OCI-LY1 (cell line): ENCODE results near the gene IRF4.

Experiments used
- H2AFZ ChIP-seq: fragments of 200-600 bp; sonication (generic), shearing (Covaris generic); 2 replicates; pipeline ENCODE4 v1.6.0; 2014; ENCODE audit warnings: antibody characterized with exemption, mild to moderate bottlenecking, low read length
- H3F3A ChIP-seq: fragments of 200-600 bp; sonication (generic), shearing (Covaris generic); 2 replicates; pipeline ENCODE4 v1.6.0; 2014; ENCODE audit warnings: mild to moderate bottlenecking, antibody characterized with exemption, low read length, moderate library complexity; ENCODE audit not compliant: insufficient read depth
- H3K27ac ChIP-seq: fragments of 200-600 bp; sonication (generic); 2 replicates; pipeline ENCODE4 v1.5.1; 2014; ENCODE audit warnings: low read length, mixed run types, mild to moderate bottlenecking, low read depth; ENCODE audit not compliant: poor library complexity, severe bottlenecking
- H3K27me3 ChIP-seq: fragments of 200-600 bp; sonication (generic); 2 replicates; pipeline ENCODE4 v1.6.0; 2014; ENCODE audit warnings: antibody characterized with exemption, mild to moderate bottlenecking, low read length, moderate library complexity; ENCODE audit not compliant: insufficient read depth
- H3K36me3 ChIP-seq: fragments of 200-600 bp; sonication (generic); 2 replicates; pipeline ENCODE4 v1.6.1; 2014; ENCODE audit warnings: mild to moderate bottlenecking, antibody characterized with exemption, low read length, moderate library complexity, mixed read lengths; ENCODE audit not compliant: insufficient read depth
- H3K4me1 ChIP-seq: fragments of 200-600 bp; sonication (generic); 2 replicates; pipeline ENCODE4 v1.5.1; 2014; ENCODE audit warnings: mild to moderate bottlenecking, low read length, moderate library complexity; ENCODE audit not compliant: insufficient read depth, severe bottlenecking
- H3K4me2 ChIP-seq: fragments of 200-600 bp; sonication (generic), shearing (Covaris generic); 2 replicates; pipeline ENCODE4 v1.6.1; 2014; ENCODE audit warnings: low read length
- H3K4me3 ChIP-seq: fragments of 200-600 bp; sonication (generic); 2 replicates; pipeline ENCODE4 v1.5.1; 2014; ENCODE audit warnings: low read length, low read depth, mild to moderate bottlenecking, mixed read lengths; ENCODE audit not compliant: poor library complexity, severe bottlenecking
- H3K79me2 ChIP-seq: fragments of 200-600 bp; shearing (Covaris generic); 2 replicates; pipeline ENCODE4 v1.6.1; 2016; ENCODE audit warnings: mixed run types, low read length, mixed read lengths; ENCODE audit not compliant: insufficient read depth
- H3K9ac ChIP-seq: fragments of 200-600 bp; sonication (generic), shearing (Covaris generic); 2 replicates; pipeline ENCODE4 v1.6.1; 2014; ENCODE audit warnings: mild to moderate bottlenecking, low read length, mixed read lengths
- H3K9me2 ChIP-seq: fragments of 200-600 bp; sonication (generic), shearing (Covaris generic); 2 replicates; pipeline ENCODE4 v1.6.1; 2014; ENCODE audit warnings: low read depth, mild to moderate bottlenecking, low read length, mixed read lengths
- H3K9me3 ChIP-seq: fragments of 200-600 bp; shearing (Covaris generic); 2 replicates; pipeline ENCODE4 v1.6.1; 2014; ENCODE audit warnings: low read length, mixed read lengths
- H4K20me1 ChIP-seq: fragments of 200-600 bp; sonication (generic), shearing (Covaris generic); 2 replicates; pipeline ENCODE4 v1.6.0; 2016; ENCODE audit warnings: mild to moderate bottlenecking, low read length; ENCODE audit not compliant: insufficient read depth
- CTCF ChIP-seq: fragments of 200-600 bp; sonication (generic), shearing (Covaris generic); IDR thresholded peaks from 2 replicates; pipeline ENCODE4 v1.5.1; 2017; ENCODE audit warnings: mild to moderate bottlenecking, antibody characterized with exemption, low read length, moderate library complexity, mixed read lengths
- EZH2 ChIP-seq: fragments of 200-600 bp; sonication (generic), shearing (Covaris generic); IDR thresholded peaks from 2 replicates; pipeline ENCODE4 v1.8.0; 2017; ENCODE audit warnings: borderline replicate concordance, mixed run types, mild to moderate bottlenecking, antibody characterized with exemption, low read length, moderate library complexity, mixed read lengths

The IRF4 gene

GRCh38 chr6:383856-384255 lies 7.7 kb upstream of the IRF4 start:
- H3K9ac ChIP-seq, result no peak overlapping the region
- no peaks in the 10 kb centered on the region for H4K20me1 ChIP-seq
- peaks cover 16% of the 10 kb centered on the region; the same call in 1 of the 2 replicates for H3K27me3 ChIP-seq
- no peaks in the 10 kb centered on the region for H3K9me2 ChIP-seq
- no peak overlapping the region for H3K4me3 ChIP-seq
- no peaks in the 10 kb centered on the region for H3K79me2 ChIP-seq
- peaks cover 10% of the 10 kb centered on the region for H3K4me1 ChIP-seq
- H3K27ac ChIP-seq, result no peak overlapping the region
- H3K9me3 ChIP-seq, result no peaks in the 10 kb centered on the region
- TF ChIP-seq CTCF (no peak), EZH2 (no peak)
- no peak overlapping the region for H3K4me2 ChIP-seq
- H3F3A ChIP-seq, result no peaks in the 10 kb centered on the region
- no peaks in the 10 kb centered on the region for H3K36me3 ChIP-seq
- no peak overlapping the region for H2AFZ ChIP-seq

- H3K4me1 ChIP-seq, result peaks cover 7% of the 10 kb centered on the region
- peaks cover 10% of the 10 kb centered on the region; the same call in 1 of the 2 replicates for H3K27me3 ChIP-seq
- no peak overlapping the region for H3K9ac ChIP-seq
- H2AFZ ChIP-seq, result no peak overlapping the region
- no peak overlapping the region for H3K27ac ChIP-seq
- H3K9me3 ChIP-seq, result no peaks in the 10 kb centered on the region
- TF ChIP-seq EZH2, result no peak
- TF ChIP-seq CTCF, result no peak
- no peaks in the 10 kb centered on the region for H4K20me1 ChIP-seq
- no peaks in the 10 kb centered on the region for H3K79me2 ChIP-seq
- H3K36me3 ChIP-seq, result no peaks in the 10 kb centered on the region
- H3K4me3 ChIP-seq, result no peak overlapping the region
- no peaks in the 10 kb centered on the region for H3F3A ChIP-seq
- H3K9me2 ChIP-seq, result no peaks in the 10 kb centered on the region
- H3K4me2 ChIP-seq, result no peak overlapping the region
Measured at GRCh38 chr6:384898-385297, 6.7 kb upstream of the IRF4 start.

GRCh38 chr6:385614-386013 lies 5.9 kb upstream of the IRF4 start:
- H3K4me2 ChIP-seq, result no peak overlapping the region
- no peaks in the 10 kb centered on the region for H3K9me2 ChIP-seq
- TF ChIP-seq EZH2 (no peak), CTCF (no peak)
- H3K4me1 ChIP-seq, result peaks cover 14% of the 10 kb centered on the region
- H2AFZ ChIP-seq, result no peak overlapping the region
- H3K36me3 ChIP-seq, result no peaks in the 10 kb centered on the region
- H3K27ac ChIP-seq, result no peak overlapping the region
- H3K27me3 ChIP-seq, result peaks cover 10% of the 10 kb centered on the region; the same call in 1 of the 2 replicates
- no peak overlapping the region for H3K4me3 ChIP-seq
- H4K20me1 ChIP-seq, result no peaks in the 10 kb centered on the region
- no peaks in the 10 kb centered on the region for H3K9me3 ChIP-seq
- H3K79me2 ChIP-seq, result no peaks in the 10 kb centered on the region
- no peaks in the 10 kb centered on the region for H3F3A ChIP-seq
- H3K9ac ChIP-seq, result no peak overlapping the region
